Stimulated activated CD4-positive, alpha-beta T cell treated with anti-CD3 and anti-CD28 coated beads, TNF-alpha, amount 100 ng/mL, for 1 hour (primary cell): ENCODE data around the gene SNX13.
"Not testable (repeated sequence)": the region's sequence is repeated elsewhere in the genome, so short reads cannot be mapped to it uniquely, and the experiment has no call there.

Source experiments
- DNase-seq, 3 donors: peaks; one replicate each; pipeline ENCODE4 v3.0.0-alpha.2; 2020; ENCODE audit warnings: low read depth in 3 of 3, low spot score in 1 of 3

Gene SNX13

GRCh38 chr7:17915796-17916195, 24.5 kb downstream of the SNX13 start:
- DNase-seq = no peak

GRCh38 chr7:17915168-17915567, 25.1 kb downstream of the SNX13 start:
- no peak for DNase-seq

GRCh38 chr7:17913250-17913649, 27.0 kb downstream of the SNX13 start:
- DNase-seq = no peak

GRCh38 chr7:17912536-17913235, 27.6 kb downstream of the SNX13 start:
- DNase-seq = no peak

GRCh38 chr7:17912050-17912449, 28.2 kb downstream of the SNX13 start:
- no peak for DNase-seq

- DNase-seq = no peak
Measured at GRCh38 chr7:17910377-17910776, 29.9 kb downstream of the SNX13 start.

GRCh38 chr7:17909310-17909709, 31.0 kb downstream of the SNX13 start:
- not testable (repeated sequence) for DNase-seq

GRCh38 chr7:17907014-17907413, 33.3 kb downstream of the SNX13 start:
- DNase-seq = no peak

GRCh38 chr7:17903337-17903736, 37.0 kb downstream of the SNX13 start:
- no peak for DNase-seq

- DNase-seq = no peak
Measured at GRCh38 chr7:17902599-17902998, 37.7 kb downstream of the SNX13 start.

GRCh38 chr7:17900464-17900863, 39.8 kb downstream of the SNX13 start:
- DNase-seq = no peak

GRCh38 chr7:17898111-17898510, 42.2 kb downstream of the SNX13 start:
- DNase-seq = no peak

GRCh38 chr7:17887286-17887685, 53.0 kb downstream of the SNX13 start:
- DNase-seq = no peak

GRCh38 chr7:17882685-17883084, 57.6 kb downstream of the SNX13 start:
- DNase-seq = no peak

GRCh38 chr7:17879075-17879661, 61.1 kb downstream of the SNX13 start:
- no peak for DNase-seq

GRCh38 chr7:17878627-17879026, 61.7 kb downstream of the SNX13 start:
- no peak for DNase-seq

GRCh38 chr7:17871815-17872533, 68.3 kb downstream of the SNX13 start:
- DNase-seq = no peak

- no peak for DNase-seq
Measured at GRCh38 chr7:17870406-17870805, 69.9 kb downstream of the SNX13 start.

- no peak for DNase-seq
Measured at GRCh38 chr7:17863809-17864143, 76.5 kb downstream of the SNX13 start.

- DNase-seq = no peak
Measured at GRCh38 chr7:17863095-17863808, 77.0 kb downstream of the SNX13 start.

- DNase-seq = no peak
Measured at GRCh38 chr7:17856251-17856650, 84.0 kb downstream of the SNX13 start.

- DNase-seq = no peak
Measured at GRCh38 chr7:17855202-17855601, 85.1 kb downstream of the SNX13 start.
